A673 (cell line): ENCODE measurements around the gene ERVH48-1. TPM values are rescaled to one million over a fixed set of nuclear protein-coding genes. Genes with fewer than 3 reads are reported as not detected.
"Not testable (repeated sequence)": the region's sequence is repeated elsewhere in the genome, so short reads cannot be mapped to it uniquely, and the experiment has no call there.

Experiments
- BruUV-seq: library from RNA; stranded (reverse); fragments of 400-500 nt; replicated peaks from 2 replicates; lab custom pipeline; 2021; lab: Mats Ljungman, UMichigan
- CTCF ChIA-PET: fragments of 300-600 bp; sonication (Branson Sonifier 250); formaldehyde crosslinking; loops from one replicate; lab custom pipeline; 2022; ENCODE audit warnings: antibody characterized with exemption; lab: Charles Lee
- POLR2A ChIA-PET: fragments of 300-600 bp; sonication (Branson Sonifier 250); formaldehyde crosslinking; loops from one replicate; lab custom pipeline; 2022; ENCODE audit warnings: antibody characterized with exemption; ENCODE audit not compliant: low non-redundant PET; lab: Charles Lee
- DNase-seq: peaks from one replicate; pipeline ENCODE4 v3.0.0-alpha.2; 2015; ENCODE audit warnings: low spot score
- H3K27ac ChIP-seq: fragments of 200-600 bp; sonication (generic); 2 replicates; pipeline ENCODE4 v1.5.1; 2016; ENCODE audit warnings: mixed run types, low read depth, mild to moderate bottlenecking, mixed read lengths, antibody characterized with exemption, low read length; ENCODE audit not compliant: poor library complexity, severe bottlenecking
- H3K27me3 ChIP-seq: fragments of 200-600 bp; sonication (generic); replicated peaks from 2 replicates; pipeline ENCODE4 v1.6.1; 2017; ENCODE audit warnings: mixed run types, low read depth, mild to moderate bottlenecking, mixed read lengths, antibody characterized with exemption, low read length; ENCODE audit not compliant: insufficient read depth, poor library complexity
- H3K36me3 ChIP-seq: fragments of 200-600 bp; sonication (generic); 2 replicates; pipeline ENCODE4 v1.6.1; 2016; ENCODE audit warnings: mixed run types, mild to moderate bottlenecking, mixed read lengths, antibody characterized with exemption, low read length; ENCODE audit not compliant: insufficient read depth, poor library complexity, severe bottlenecking
- H3K4me1 ChIP-seq: fragments of 200-600 bp; sonication (generic); 2 replicates; pipeline ENCODE4 v1.6.1; 2017; ENCODE audit warnings: mixed run types, mild to moderate bottlenecking, mixed read lengths, antibody characterized with exemption, low read length; ENCODE audit not compliant: insufficient read depth, poor library complexity, severe bottlenecking
- H3K4me3 ChIP-seq: fragments of 200-600 bp; sonication (generic); 2 replicates; pipeline ENCODE4 v1.5.1; 2016; ENCODE audit warnings: low read depth, mixed run types, mild to moderate bottlenecking, mixed read lengths, low read length; ENCODE audit not compliant: poor library complexity, severe bottlenecking
- H3K9me3 ChIP-seq: fragments of 200-600 bp; sonication (generic); 2 replicates; pipeline ENCODE4 v1.6.1; 2016; ENCODE audit warnings: mixed run types, low read depth, mild to moderate bottlenecking, mixed read lengths, antibody characterized with exemption, low read length; ENCODE audit not compliant: poor library complexity, severe bottlenecking
- EZH2 ChIP-seq: fragments of 200-600 bp; sonication (generic); IDR thresholded peaks from 2 replicates; pipeline ENCODE4 v1.6.1; 2017; ENCODE audit warnings: borderline replicate concordance, low read depth, mild to moderate bottlenecking, mixed read lengths, antibody characterized with exemption, low read length; ENCODE audit not compliant: poor library complexity, severe bottlenecking
- intact Hi-C: fragments of 100-400 bp; cut with micrococcal nuclease; formaldehyde crosslinking; loops from one replicate; pipeline ENCODE4 v1.10.0; 2022; ENCODE audit not compliant: unreplicated experiment
- total RNA-seq: library from RNA; stranded (reverse); gene quantifications from 2 replicates; pipeline ENCODE4 v1.2.3, GENCODE V29; 2021
- TF ChIP-seq, protein P1 (sequence below): fragments of 300-800, 200-600 bp; sonication (generic); conservative IDR thresholded peaks from 2 replicates; pipeline ENCODE4 v1.5.1; 2017; ENCODE audit warnings: low read depth, mild to moderate bottlenecking, antibody characterized with exemption, low read length, moderate library complexity, mixed read lengths

The ERVH48-1 gene
- total RNA-seq, 1 experiment from 2014 or later, result 0.34 TPM

- no peaks in the 10 kb centered on the region for H3K9me3 ChIP-seq
- H3K36me3 ChIP-seq, result no peaks in the 10 kb centered on the region
- peaks cover 19% of the 10 kb centered on the region for H3K4me1 ChIP-seq
- POLR2A ChIA-PET, result no interaction called here
- CTCF ChIA-PET, result no interaction called here
- intact Hi-C loops, result loop anchor here (5.0 kb wide), 1 partner anchor 50 kb away; the partner anchor contains the start of gene PKNOX1
- BruUV-seq, result no TSS peak
- TF ChIP-seq EZH2, result no peak
- TF ChIP-seq, protein P1, sequence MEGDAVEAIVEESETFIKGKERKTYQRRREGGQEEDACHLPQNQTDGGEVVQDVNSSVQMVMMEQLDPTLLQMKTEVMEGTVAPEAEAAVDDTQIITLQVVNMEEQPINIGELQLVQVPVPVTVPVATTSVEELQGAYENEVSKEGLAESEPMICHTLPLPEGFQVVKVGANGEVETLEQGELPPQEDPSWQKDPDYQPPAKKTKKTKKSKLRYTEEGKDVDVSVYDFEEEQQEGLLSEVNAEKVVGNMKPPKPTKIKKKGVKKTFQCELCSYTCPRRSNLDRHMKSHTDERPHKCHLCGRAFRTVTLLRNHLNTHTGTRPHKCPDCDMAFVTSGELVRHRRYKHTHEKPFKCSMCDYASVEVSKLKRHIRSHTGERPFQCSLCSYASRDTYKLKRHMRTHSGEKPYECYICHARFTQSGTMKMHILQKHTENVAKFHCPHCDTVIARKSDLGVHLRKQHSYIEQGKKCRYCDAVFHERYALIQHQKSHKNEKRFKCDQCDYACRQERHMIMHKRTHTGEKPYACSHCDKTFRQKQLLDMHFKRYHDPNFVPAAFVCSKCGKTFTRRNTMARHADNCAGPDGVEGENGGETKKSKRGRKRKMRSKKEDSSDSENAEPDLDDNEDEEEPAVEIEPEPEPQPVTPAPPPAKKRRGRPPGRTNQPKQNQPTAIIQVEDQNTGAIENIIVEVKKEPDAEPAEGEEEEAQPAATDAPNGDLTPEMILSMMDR, result no peak
- H3K27me3 ChIP-seq, result no peaks in the 10 kb centered on the region
- DNase-seq, result no peak
- H3K4me3 ChIP-seq, result no peak overlapping the region
- no peak overlapping the region for H3K27ac ChIP-seq
These were observed 3.5 kb downstream of the ERVH48-1 start for GRCh38 chr21:42921927-42922326.

- CTCF ChIA-PET, result no interaction called here
- no peak for DNase-seq
- Histone ChIP-seq H3K36me3 (no peaks in the 10 kb centered on the region), H3K4me3 (no peak overlapping the region), H3K27me3 (no peaks in the 10 kb centered on the region), H3K4me1 (peaks cover under 1% of the 10 kb centered on the region), H3K9me3 (no peaks in the 10 kb centered on the region), H3K27ac (no peak overlapping the region)
- POLR2A ChIA-PET, result no interaction called here
- intact Hi-C loops, result no loop called here
- no TSS peak for BruUV-seq
- TF ChIP-seq, protein P1, result no peak
- no peak for TF ChIP-seq EZH2
These were observed 7.1 kb downstream of the ERVH48-1 start for GRCh38 chr21:42918291-42918690.

DNA sequence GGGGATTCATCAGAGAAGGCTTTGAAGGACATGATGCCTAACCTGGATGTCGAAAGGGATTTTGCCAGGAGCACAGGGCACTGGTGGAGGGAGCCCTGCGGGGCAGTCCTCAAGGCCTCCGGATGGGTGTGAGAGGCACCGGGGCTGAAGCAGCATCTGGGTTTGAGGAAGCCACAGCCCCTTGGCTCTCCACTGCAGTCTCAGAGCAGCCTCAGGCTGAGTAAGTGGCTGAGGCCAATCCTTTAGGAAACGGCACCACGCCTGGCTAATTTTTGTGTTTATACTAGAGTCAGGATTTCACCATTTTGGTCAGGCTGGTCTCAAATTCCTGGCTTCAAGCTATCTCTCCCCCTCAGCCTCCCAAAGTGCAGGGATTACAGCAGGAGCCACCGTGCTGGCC, 12.0 kb downstream of the ERVH48-1 start:
- DNase-seq, result no peak
- POLR2A ChIA-PET, result no interaction called here
- Histone ChIP-seq H3K4me3 (no peak overlapping the region), H3K9me3 (no peaks in the 10 kb centered on the region), H3K27ac (no peak overlapping the region), H3K4me1 (no peaks in the 10 kb centered on the region), H3K27me3 (no peaks in the 10 kb centered on the region), H3K36me3 (peaks cover 20% of the 10 kb centered on the region)
- TF ChIP-seq, protein P1, result no peak
- TF ChIP-seq EZH2, result no peak
- no TSS peak for BruUV-seq
- intact Hi-C loops, result no loop called here
- CTCF ChIA-PET, result no interaction called here

DNA sequence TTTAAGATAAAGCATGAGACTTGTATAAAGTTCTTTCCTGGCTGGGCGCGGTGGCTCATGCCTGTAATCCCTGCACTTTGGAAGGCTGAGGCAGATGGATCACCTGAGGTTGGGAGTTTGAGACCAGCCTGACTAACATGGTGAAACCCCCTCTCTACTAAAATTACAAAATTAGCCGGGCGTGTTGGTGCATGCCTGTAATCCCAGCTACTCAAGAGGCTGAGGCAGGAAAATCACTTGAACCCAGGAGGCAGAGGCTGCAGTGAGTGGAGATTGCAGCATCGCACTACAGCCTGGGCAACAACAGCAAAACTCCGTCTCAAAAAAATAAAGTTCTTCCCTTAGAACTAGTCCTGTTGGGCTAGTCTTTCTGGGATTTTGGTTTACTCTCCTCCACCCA, 13.5 kb downstream of the ERVH48-1 start:
- intact Hi-C loops, H3K27ac ChIP-seq, BruUV-seq, H3K4me1 ChIP-seq, H3K27me3 ChIP-seq, H3K4me3 ChIP-seq, H3K9me3 ChIP-seq, CTCF ChIA-PET, DNase-seq: not testable (repeated sequence)
- POLR2A ChIA-PET, result interaction anchor here (0.5 kb wide), 1 partner anchor 332 kb away, joined by 5 read pairs; no protein-coding TSS in a partner anchor
- peaks cover 22% of the 10 kb centered on the region for H3K36me3 ChIP-seq

- peaks cover 48% of the 10 kb centered on the region for H3K36me3 ChIP-seq
- CTCF ChIA-PET, H3K4me3 ChIP-seq, H3K27ac ChIP-seq, H3K9me3 ChIP-seq, H3K4me1 ChIP-seq, POLR2A ChIA-PET, intact Hi-C loops, H3K27me3 ChIP-seq, BruUV-seq, DNase-seq: not testable (repeated sequence)
These were observed 16.9 kb downstream of the ERVH48-1 start for GRCh38 chr21:42908484-42908883.
